PFSK-1 (cell line): ENCODE measurements around the gene GAS2L2.

Source experiments
- FOXP2 ChIP-seq: optimal IDR thresholded peaks from 2 replicates; pipeline ENCODE3; 2011; ENCODE audit warnings: borderline replicate concordance, control low read depth, inconsistent platforms; ENCODE audit not compliant: insufficient read depth; ENCODE audit errors: extremely low read length, extremely low read depth
- POLR2AphosphoS5 ChIP-seq: IDR thresholded peaks from 2 replicates; pipeline ENCODE4 v1.6.1; 2012; ENCODE audit warnings: low read depth, mild to moderate bottlenecking, control low read depth, low read length, moderate library complexity
- REST ChIP-seq, 2 experiments: IDR thresholded peaks; 2 replicates each; pipeline versions ENCODE4 v1.6.1 to v1.8.0; 2011 to 2012; ENCODE audit warnings: low read depth in 2 of 2, low read length in 2 of 2, control low read depth in 1 of 2, inconsistent platforms in 1 of 2, mild to moderate bottlenecking in 1 of 2, moderate library complexity in 1 of 2; ENCODE audit not compliant: insufficient read depth in 1 of 2
- SIN3A ChIP-seq: IDR thresholded peaks from 2 replicates; pipeline ENCODE4 v1.6.1; 2012; ENCODE audit warnings: mild to moderate bottlenecking, low read length, moderate library complexity, borderline replicate concordance; ENCODE audit not compliant: insufficient read depth
- TAF1 ChIP-seq: IDR thresholded peaks from 2 replicates; pipeline ENCODE4 v1.6.1; 2012; ENCODE audit warnings: low read length, control low read depth, borderline replicate concordance; ENCODE audit not compliant: insufficient read depth

GAS2L2 gene

DNA sequence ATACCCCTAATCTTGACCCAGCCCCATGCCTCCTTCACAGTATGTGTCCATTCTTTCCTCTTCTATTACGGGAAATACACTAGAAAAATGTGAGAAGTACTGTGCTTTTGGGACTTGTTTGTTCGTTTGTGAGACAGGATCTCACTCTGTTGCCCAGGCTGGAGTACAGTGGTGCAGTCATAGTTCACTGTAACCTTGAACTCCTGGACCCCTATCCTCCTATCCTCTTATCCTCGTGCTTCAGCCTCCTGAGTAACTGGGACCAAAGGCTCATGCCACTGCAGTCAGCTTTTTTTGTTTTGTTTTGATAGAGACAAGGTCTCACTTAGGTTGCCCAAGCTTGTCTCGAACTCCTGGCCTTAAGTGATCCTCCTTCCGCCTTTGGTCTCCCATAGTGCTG is 51.5 kb downstream of the GAS2L2 start:
- TF ChIP-seq REST (IDR thresholded peaks at IDR 0.05; ENCODE audit: insufficient read depth in 1 of 2, low read depth in 2 of 2, low read length in 2 of 2) (no peak), TAF1 (no peak), SIN3A (no peak), POLR2AphosphoS5 (no peak), FOXP2 (no peak)

DNA sequence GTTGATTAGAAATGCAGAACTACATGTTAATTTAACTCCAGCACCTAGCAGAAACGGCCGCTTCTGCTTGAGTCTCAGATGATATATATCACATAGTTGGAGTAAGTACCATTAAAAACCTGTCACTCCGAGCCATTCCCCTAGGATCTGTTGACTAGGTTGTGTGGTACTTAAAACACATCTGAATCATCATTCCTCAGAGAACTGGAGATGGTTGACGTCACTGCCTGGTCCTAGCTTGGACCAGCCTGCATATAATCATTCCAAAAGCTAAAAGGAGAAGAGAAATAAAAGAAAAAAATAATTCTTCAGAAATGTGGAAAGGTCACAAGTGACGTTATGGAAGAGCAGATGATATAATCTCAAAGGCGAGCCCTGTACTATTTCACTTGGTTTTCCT is 52.9 kb downstream of the GAS2L2 start:
- TF ChIP-seq REST (IDR thresholded peaks at IDR 0.05; ENCODE audit: insufficient read depth in 1 of 2, low read depth in 2 of 2, low read length in 2 of 2): no peak

- TF ChIP-seq REST (IDR thresholded peaks at IDR 0.05; ENCODE audit: insufficient read depth in 1 of 2, low read depth in 2 of 2, low read length in 2 of 2) (no peak), TAF1 (no peak), FOXP2 (no peak), POLR2AphosphoS5 (no peak), SIN3A (no peak)
These were observed 54.2 kb downstream of the GAS2L2 start for GRCh38 chr17:35698800-35699199.

- TF ChIP-seq TAF1 (no peak), POLR2AphosphoS5 (no peak), SIN3A (no peak), FOXP2 (no peak), REST (IDR thresholded peaks at IDR 0.05; ENCODE audit: insufficient read depth in 1 of 2, low read depth in 2 of 2, low read length in 2 of 2) (no peak)
These were observed 57.4 kb downstream of the GAS2L2 start for GRCh38 chr17:35695613-35696012.

DNA sequence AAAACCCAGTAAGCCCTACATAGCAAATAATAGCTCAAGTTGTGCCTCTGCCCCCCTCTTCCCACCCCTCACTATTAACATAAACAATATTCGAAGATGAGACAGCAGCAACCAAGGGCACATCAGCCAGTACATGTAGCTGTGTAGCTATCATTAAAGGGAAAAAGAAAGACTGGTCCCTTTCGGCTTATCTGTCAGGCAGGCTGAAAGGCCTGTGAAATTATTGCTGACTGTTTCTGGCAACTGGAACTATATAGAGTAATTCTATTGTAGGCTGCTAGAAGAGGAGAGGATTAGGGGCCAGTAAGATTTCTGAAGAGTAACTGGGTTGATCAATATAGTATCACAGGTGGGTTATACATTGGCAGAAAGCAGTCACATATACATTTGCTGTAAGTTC is 58.1 kb downstream of the GAS2L2 start:
- TF ChIP-seq POLR2AphosphoS5 (no peak), REST (IDR thresholded peaks at IDR 0.05; ENCODE audit: insufficient read depth in 1 of 2, low read depth in 2 of 2, low read length in 2 of 2) (no peak), FOXP2 (no peak), SIN3A (no peak), TAF1 (no peak)
